Measurements from ENCODE around the gene CDKN1B. TPM values are rescaled to one million over a fixed set of nuclear protein-coding genes. Genes with fewer than 3 reads are reported as not detected.

The CDKN1B gene
- total and polyA plus RNA-seq, 7 donors, result 36.8 to 106 (median 52.5) TPM

DNA sequence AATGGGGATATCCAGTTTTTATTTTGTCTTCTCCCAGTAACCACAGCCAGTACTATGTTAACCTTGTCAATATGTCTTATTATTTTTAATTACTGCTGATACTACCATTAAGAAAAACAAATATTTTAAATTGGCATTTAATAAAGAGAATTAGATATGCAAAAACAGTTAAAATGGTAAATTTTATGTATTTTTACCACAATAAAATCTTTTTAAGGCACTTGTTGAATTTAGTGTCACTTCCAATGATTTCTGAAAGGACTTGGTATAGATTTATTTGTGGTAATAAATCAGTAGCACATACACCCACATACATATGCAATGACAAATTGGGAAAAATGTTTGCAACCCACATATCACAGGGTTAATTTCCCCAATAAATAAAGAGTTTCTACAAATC is 14.0 kb downstream of the CDKN1B start:
- TF ChIP-seq CTCF (IDR thresholded peaks at IDR 0.05) (no peak), POLR2AphosphoS5 (IDR thresholded peaks at IDR 0.05) (no peak), EP300 (IDR thresholded peaks at IDR 0.05) (no peak), POLR2A (IDR thresholded peaks at IDR 0.05) (no peak)
- Histone ChIP-seq H3K36me3 (no peaks in the 10 kb centered on the region), H3K4me3 (no peak overlapping the region), H3K27ac (no peak overlapping the region), H3K4me1 (peaks cover 0 to 29% (median 5%) of the 10 kb centered on the region in 4 donors), H3K9me3 (no peaks in the 10 kb centered on the region), H3K27me3 (no peaks in the 10 kb centered on the region)
- no peak for DNase-seq
- intact Hi-C loops (cut with DNase I), result no loop called here

DNA sequence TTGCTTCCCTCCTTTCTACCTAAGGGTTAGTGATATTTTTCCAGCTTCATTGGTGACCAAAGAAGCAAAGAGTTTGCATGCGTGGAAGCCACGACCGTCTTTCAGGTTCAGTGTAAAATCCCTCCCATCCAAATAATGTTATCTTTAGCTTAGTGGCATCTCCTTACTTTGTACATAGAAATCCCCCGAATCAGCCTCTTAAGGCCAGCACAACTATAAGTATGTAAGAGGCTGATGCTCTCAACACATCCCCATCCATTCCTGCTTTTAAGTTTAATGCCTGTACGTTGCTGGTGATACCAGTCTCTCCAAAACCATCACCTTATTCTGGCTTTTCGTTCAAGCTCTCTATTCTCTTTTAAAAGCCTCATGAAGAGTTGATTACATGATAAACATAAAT is 14.6 kb downstream of the CDKN1B start:
- intact Hi-C loops (cut with DNase I), result no loop called here
- no peak for TF ChIP-seq POLR2A (IDR thresholded peaks at IDR 0.05)
- no peak for TF ChIP-seq EP300 (IDR thresholded peaks at IDR 0.05)
- no peak for TF ChIP-seq CTCF (IDR thresholded peaks at IDR 0.05)
- TF ChIP-seq POLR2AphosphoS5 (IDR thresholded peaks at IDR 0.05), result no peak
- Histone ChIP-seq H3K27me3 (no peaks in the 10 kb centered on the region), H3K36me3 (no peaks in the 10 kb centered on the region), H3K9me3 (no peaks in the 10 kb centered on the region), H3K27ac (no peak overlapping the region), H3K4me1 (peaks cover 0 to 29% (median 10%) of the 10 kb centered on the region in 4 donors), H3K4me3 (no peak overlapping the region)
- WGBS, 2 donors, result 86 to 90% methylated on average over 6 of the region's 6 CpGs
- no peak for DNase-seq

GRCh38 chr12:12733118-12733517 is 15.9 kb downstream of the CDKN1B start:
- H3K9me3 ChIP-seq, result no peaks in the 10 kb centered on the region
- H3K27ac ChIP-seq, result no peak overlapping the region
- TF ChIP-seq EP300 (IDR thresholded peaks at IDR 0.05), result no peak
- no peak overlapping the region for H3K4me3 ChIP-seq
- intact Hi-C loops (cut with DNase I), result no loop called here
- no peaks in the 10 kb centered on the region for H3K36me3 ChIP-seq
- 57 to 78% methylated on average over 2 of the region's 2 CpGs for WGBS, 2 donors
- DNase-seq, result no peak
- peaks cover 0 to 37% (median 15%) of the 10 kb centered on the region in 4 donors for H3K4me1 ChIP-seq
- H3K27me3 ChIP-seq, result no peaks in the 10 kb centered on the region

DNA sequence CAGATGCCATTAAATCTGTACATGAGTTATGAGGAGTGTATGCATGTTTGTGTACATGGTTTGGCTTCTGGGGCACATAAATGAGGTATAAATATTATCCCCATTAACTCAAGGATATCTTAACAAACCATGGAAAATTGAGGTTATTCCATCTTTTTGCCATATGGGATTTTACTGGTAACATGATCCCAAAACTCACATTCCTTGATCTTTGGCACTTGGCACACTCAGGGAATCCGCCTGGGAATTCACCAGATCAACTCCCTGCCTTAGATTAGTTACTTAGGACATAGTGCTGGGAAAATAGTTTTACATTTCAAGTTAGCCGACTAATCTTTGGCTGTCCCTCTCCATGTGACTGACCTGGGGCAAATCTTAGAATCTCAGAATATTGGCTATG is 16.9 kb downstream of the CDKN1B start:
- TF ChIP-seq CTCF (IDR thresholded peaks at IDR 0.05) (no peak), EP300 (IDR thresholded peaks at IDR 0.05) (no peak), POLR2A (IDR thresholded peaks at IDR 0.05) (no peak), POLR2AphosphoS5 (IDR thresholded peaks at IDR 0.05) (no peak)
- H3K4me3 ChIP-seq, result no peak overlapping the region
- H3K36me3 ChIP-seq, result no peaks in the 10 kb centered on the region
- H3K27me3 ChIP-seq, result no peaks in the 10 kb centered on the region
- H3K9me3 ChIP-seq, result no peaks in the 10 kb centered on the region
- intact Hi-C loops (cut with DNase I), result no loop called here
- peak overlapping the region; percentile 29 to 82 (median 58) for H3K27ac ChIP-seq
- no peak for DNase-seq
- 24 to 64% methylated on average over 2 of the region's 2 CpGs for WGBS, 2 donors
- peaks cover 0 to 37% (median 15%) of the 10 kb centered on the region in 4 donors for H3K4me1 ChIP-seq

- no peak for DNase-seq
- intact Hi-C loops (cut with DNase I), result no loop called here
- H3K4me1 ChIP-seq, result peaks cover 0 to 37% (median 15%) of the 10 kb centered on the region in 4 donors
- H3K9me3 ChIP-seq, result no peaks in the 10 kb centered on the region
- 12 to 53% methylated on average over 8 of the region's 8 CpGs for WGBS, 2 donors
- no peaks in the 10 kb centered on the region for H3K36me3 ChIP-seq
- H3K27me3 ChIP-seq, result no peaks in the 10 kb centered on the region
- TF ChIP-seq POLR2A (IDR thresholded peaks at IDR 0.05) (no peak), POLR2AphosphoS5 (IDR thresholded peaks at IDR 0.05) (no peak), EP300 (IDR thresholded peaks at IDR 0.05) (no peak), CTCF (IDR thresholded peaks at IDR 0.05) (no peak)
- H3K4me3 ChIP-seq, result no peak overlapping the region
- H3K27ac ChIP-seq, result peak overlapping the region; percentile 29 to 82 (median 58)
Measured at GRCh38 chr12:12734561-12735071, 17.4 kb downstream of the CDKN1B start.
